ENCODE measurements around the gene TSEN15. TPM values are rescaled to one million over a fixed set of nuclear protein-coding genes. Genes with fewer than 3 reads are reported as not detected.

The TSEN15 gene
- total RNA-seq, 1 experiment from 2014 or later, result 81.1 TPM

GRCh38 chr1:184027826-184028695, 23.5 kb upstream of the TSEN15 start:
- no peaks in the 10 kb centered on the region for H3K27me3 ChIP-seq
- H3K9me3 ChIP-seq, result no peaks in the 10 kb centered on the region
- H3K4me3 ChIP-seq, result no peak overlapping the region
- H3K36me3 ChIP-seq, result no peaks in the 10 kb centered on the region
- peak; percentile 74 for DNase-seq

GRCh38 chr1:184028854-184029623, 22.5 kb upstream of the TSEN15 start:
- Histone ChIP-seq H3K4me3 (no peak overlapping the region), H3K36me3 (no peaks in the 10 kb centered on the region), H3K27me3 (no peaks in the 10 kb centered on the region), H3K9me3 (no peaks in the 10 kb centered on the region)
- peak; percentile 15 for DNase-seq

GRCh38 chr1:184030433-184031091, 21.0 kb upstream of the TSEN15 start:
- Histone ChIP-seq H3K36me3 (no peaks in the 10 kb centered on the region), H3K9me3 (no peaks in the 10 kb centered on the region), H3K27me3 (no peaks in the 10 kb centered on the region), H3K4me3 (no peak overlapping the region)
- DNase-seq, result no peak

- DNase-seq, result no peak
- no peak overlapping the region for H3K4me3 ChIP-seq
- no peaks in the 10 kb centered on the region for H3K27me3 ChIP-seq
- no peaks in the 10 kb centered on the region for H3K36me3 ChIP-seq
- H3K9me3 ChIP-seq, result no peaks in the 10 kb centered on the region
Observed at GRCh38 chr1:184031092-184031408, 20.5 kb upstream of the TSEN15 start.

- H3K4me3 ChIP-seq, result no peak overlapping the region
- H3K36me3 ChIP-seq, result no peaks in the 10 kb centered on the region
- peaks cover 4% of the 10 kb centered on the region; the same call in 1 of the 2 replicates for H3K27me3 ChIP-seq
- H3K9me3 ChIP-seq, result no peaks in the 10 kb centered on the region
- no peak for DNase-seq
Observed at GRCh38 chr1:184031409-184032107, 20.0 kb upstream of the TSEN15 start.

- peaks cover 4% of the 10 kb centered on the region; the same call in 1 of the 2 replicates for H3K27me3 ChIP-seq
- no peaks in the 10 kb centered on the region for H3K9me3 ChIP-seq
- DNase-seq, result no peak
- no peak overlapping the region for H3K4me3 ChIP-seq
- H3K36me3 ChIP-seq, result no peaks in the 10 kb centered on the region
Observed at GRCh38 chr1:184032306-184032929, 19.1 kb upstream of the TSEN15 start.

- no peaks in the 10 kb centered on the region for H3K9me3 ChIP-seq
- no peaks in the 10 kb centered on the region for H3K36me3 ChIP-seq
- DNase-seq, result no peak
- H3K4me3 ChIP-seq, result no peak overlapping the region
- peaks cover 4% of the 10 kb centered on the region; the same call in 1 of the 2 replicates for H3K27me3 ChIP-seq
Observed at GRCh38 chr1:184032930-184033418, 18.6 kb upstream of the TSEN15 start.

GRCh38 chr1:184033711-184034167, 17.8 kb upstream of the TSEN15 start:
- DNase-seq, result no peak
- H3K27me3 ChIP-seq, result peaks cover 4% of the 10 kb centered on the region; the same call in 1 of the 2 replicates
- no peak overlapping the region for H3K4me3 ChIP-seq
- H3K9me3 ChIP-seq, result no peaks in the 10 kb centered on the region
- H3K36me3 ChIP-seq, result no peaks in the 10 kb centered on the region

GRCh38 chr1:184034761-184035379, 16.7 kb upstream of the TSEN15 start:
- H3K4me3 ChIP-seq, result no peak overlapping the region
- no peak for DNase-seq
- peaks cover 4% of the 10 kb centered on the region; the same call in 1 of the 2 replicates for H3K27me3 ChIP-seq
- H3K9me3 ChIP-seq, result no peaks in the 10 kb centered on the region
- H3K36me3 ChIP-seq, result no peaks in the 10 kb centered on the region

GRCh38 chr1:184035719-184036516, 15.6 kb upstream of the TSEN15 start:
- no peaks in the 10 kb centered on the region for H3K36me3 ChIP-seq
- DNase-seq, result no peak

GRCh38 chr1:184036517-184036949, 15.0 kb upstream of the TSEN15 start:
- H3K36me3 ChIP-seq, result no peaks in the 10 kb centered on the region
- H3K27me3 ChIP-seq, result peaks cover 4% of the 10 kb centered on the region; the same call in 1 of the 2 replicates
- H3K4me3 ChIP-seq, result peak overlapping the region; percentile 50
- no peaks in the 10 kb centered on the region for H3K9me3 ChIP-seq
- no peak for DNase-seq

More at GRCh38 chr1:184035719-184036516, 15.6 kb upstream of the TSEN15 start:
- H3K9me3 ChIP-seq, result no peaks in the 10 kb centered on the region
- peak overlapping the region; percentile 50; the same call in 1 of the 2 replicates for H3K4me3 ChIP-seq
- H3K27me3 ChIP-seq, result peaks cover 4% of the 10 kb centered on the region; the same call in 1 of the 2 replicates

- H3K4me3 ChIP-seq, result peak overlapping the region; percentile 50; the same call in 1 of the 2 replicates
- H3K36me3 ChIP-seq, result no peaks in the 10 kb centered on the region
- no peaks in the 10 kb centered on the region for H3K9me3 ChIP-seq
- peaks cover 4% of the 10 kb centered on the region; the same call in 1 of the 2 replicates for H3K27me3 ChIP-seq
- no peak for DNase-seq
Observed at GRCh38 chr1:184037849-184038591, 13.5 kb upstream of the TSEN15 start.

GRCh38 chr1:184039126-184039525, 12.4 kb upstream of the TSEN15 start:
- Histone ChIP-seq H3K36me3 (no peaks in the 10 kb centered on the region), H3K9me3 (no peaks in the 10 kb centered on the region), H3K4me3 (no peak overlapping the region), H3K27me3 (peaks cover 4% of the 10 kb centered on the region; the same call in 1 of the 2 replicates)
- no peak for DNase-seq

- no peak overlapping the region for H3K4me3 ChIP-seq
- no peaks in the 10 kb centered on the region for H3K36me3 ChIP-seq
- no peaks in the 10 kb centered on the region for H3K9me3 ChIP-seq
- no peaks in the 10 kb centered on the region for H3K27me3 ChIP-seq
- no peak for DNase-seq
Observed at GRCh38 chr1:184041731-184042130, 9.8 kb upstream of the TSEN15 start.

Measured in MG63 (cell line).